Measurements from ENCODE around the gene NCAPD2. TPM values are rescaled to one million over a fixed set of nuclear protein-coding genes. Genes with fewer than 3 reads are reported as not detected.

NCAPD2 gene
- total and polyA plus RNA-seq, 2 donors (not counting 3 experiments of a cell fraction or from before 2014, with no cell fraction given): 41.8 to 90.1 TPM

GRCh38 chr12:6523708-6524107 is 29.8 kb downstream of the NCAPD2 start:
- Histone ChIP-seq H4K20me1 (replicated peaks; ENCODE audit: control insufficient read depth, extremely low read depth, insufficient read depth, low read length) (no peaks in the 10 kb centered on the region), H3K9me3 (replicated peaks; ENCODE audit: control insufficient read depth, insufficient read depth, low read length) (no peaks in the 10 kb centered on the region), H3K27me3 (ENCODE audit: control insufficient read depth in 2 of 2, insufficient read depth in 2 of 2, low read length in 2 of 2) (no peaks in the 10 kb centered on the region), H3K4me2 (ENCODE audit: insufficient read depth, low read length) (no peak overlapping the region), H3K36me3 (ENCODE audit: control insufficient read depth in 2 of 2, extremely low read depth in 1 of 2, insufficient read depth in 2 of 2, low read length in 2 of 2) (peaks cover 32 to 48% of the 10 kb centered on the region in 2 experiments), H3K9me1 (replicated peaks; ENCODE audit: control insufficient read depth, extremely low read depth, insufficient read depth, low read length) (no peaks in the 10 kb centered on the region), H3K9ac (replicated peaks; ENCODE audit: extremely low read depth, insufficient read depth, low read length) (no peak overlapping the region), H3K4me1 (ENCODE audit: control insufficient read depth, extremely low read depth, insufficient read depth, low read length) (no peaks in the 10 kb centered on the region), H3K27ac (ENCODE audit: insufficient read depth, low read depth, low read length) (no peak overlapping the region), H2AFZ (ENCODE audit: low read depth, low read length) (no peak overlapping the region), H3K4me3 (replicated peaks in 1 of 3; ENCODE audit: insufficient read depth in 1 of 3, low read depth in 1 of 3, low read length in 3 of 3) (no peak overlapping the region), H3K79me2 (ENCODE audit: control insufficient read depth, insufficient read depth, low read length) (no peaks in the 10 kb centered on the region)
- CTCF ChIA-PET: interaction anchor here (0.7 to 1.0 kb wide), 2 partner anchors 9 to 14 kb away, joined by 3 read pairs; no protein-coding TSS in a partner anchor
- TF ChIP-seq POLR2A (IDR thresholded peaks at IDR 0.05; ENCODE audit: low read depth, low read length) (no peak), EZH2 (IDR thresholded peaks at IDR 0.05; ENCODE audit: borderline replicate concordance, low read depth, low read length, severe bottlenecking) (no peak), MYC (IDR thresholded peaks at IDR 0.05; ENCODE audit: low read depth, low read length) (no peak), MAX (IDR thresholded peaks at IDR 0.05; ENCODE audit: insufficient read depth, insufficient read length) (no peak), POLR2AphosphoS5 (IDR thresholded peaks at IDR 0.05; ENCODE audit: insufficient read depth, low read depth, low read length) (no peak), CTCF (IDR thresholded peaks at IDR 0.05; ENCODE audit: extremely low read depth in 1 of 2, insufficient read depth in 1 of 2, low read depth in 1 of 2, low read length in 2 of 2) (no peak), JUN (IDR thresholded peaks at IDR 0.05; ENCODE audit: borderline replicate concordance, insufficient read depth, insufficient read length, low read depth) (no peak), FOS (IDR thresholded peaks at IDR 0.05; ENCODE audit: borderline replicate concordance, insufficient read depth, low read length) (no peak), GATA2 (IDR thresholded peaks at IDR 0.05; ENCODE audit: insufficient read depth, insufficient read length, low read depth, low read length) (no peak)
- dilution Hi-C loops (cut with MboI; ENCODE audit: extremely low pct_ligation_motif_present, low sequenced_read_pairs): no loop called here
- POLR2A ChIA-PET: interaction anchor here (0.6 to 2.4 kb wide), 2 partner anchors 10 to 82 kb away, joined by 4 to 6 read pairs; partner anchors contain the start of gene GAPDH
- FAIRE-seq (no peak), DNase-seq (ENCODE audit: low read depth, low spot score) (no peak)
- no TSS peak for BruUV-seq (replicated peaks)
- intact Hi-C loops (cut with micrococcal nuclease): no loop called here

Data from endothelial cell of umbilical vein (primary cell).